ENCODE measurements around the gene ENDOU.

DNA sequence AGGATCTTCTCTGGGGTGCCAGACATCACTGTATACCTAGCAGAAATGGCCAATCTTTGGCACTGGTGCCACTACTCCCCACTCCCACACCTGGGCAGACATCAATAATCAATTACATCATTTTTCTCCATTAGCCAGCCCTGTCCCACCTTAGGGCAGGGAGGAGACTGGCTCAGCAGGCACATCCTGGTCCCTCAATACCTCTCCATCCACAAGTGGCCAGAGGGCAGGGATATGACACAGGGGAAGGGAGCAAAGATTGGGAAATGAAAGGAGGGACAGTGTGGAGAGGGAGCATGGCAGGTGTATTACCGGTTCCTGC lies 23.2 kb upstream of the ENDOU start:
- TF ChIP-seq, protein P1, sequence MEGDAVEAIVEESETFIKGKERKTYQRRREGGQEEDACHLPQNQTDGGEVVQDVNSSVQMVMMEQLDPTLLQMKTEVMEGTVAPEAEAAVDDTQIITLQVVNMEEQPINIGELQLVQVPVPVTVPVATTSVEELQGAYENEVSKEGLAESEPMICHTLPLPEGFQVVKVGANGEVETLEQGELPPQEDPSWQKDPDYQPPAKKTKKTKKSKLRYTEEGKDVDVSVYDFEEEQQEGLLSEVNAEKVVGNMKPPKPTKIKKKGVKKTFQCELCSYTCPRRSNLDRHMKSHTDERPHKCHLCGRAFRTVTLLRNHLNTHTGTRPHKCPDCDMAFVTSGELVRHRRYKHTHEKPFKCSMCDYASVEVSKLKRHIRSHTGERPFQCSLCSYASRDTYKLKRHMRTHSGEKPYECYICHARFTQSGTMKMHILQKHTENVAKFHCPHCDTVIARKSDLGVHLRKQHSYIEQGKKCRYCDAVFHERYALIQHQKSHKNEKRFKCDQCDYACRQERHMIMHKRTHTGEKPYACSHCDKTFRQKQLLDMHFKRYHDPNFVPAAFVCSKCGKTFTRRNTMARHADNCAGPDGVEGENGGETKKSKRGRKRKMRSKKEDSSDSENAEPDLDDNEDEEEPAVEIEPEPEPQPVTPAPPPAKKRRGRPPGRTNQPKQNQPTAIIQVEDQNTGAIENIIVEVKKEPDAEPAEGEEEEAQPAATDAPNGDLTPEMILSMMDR (IDR thresholded peaks at IDR 0.05) = no peak
- no peak for TF ChIP-seq POLR2AphosphoS5 (IDR thresholded peaks at IDR 0.05; ENCODE audit: insufficient read depth in 1 of 2, low read depth in 1 of 2)

Data from vagina (tissue), 2 donors.